NCI-H2029 treated with DMSO at 0.1 percent for 48 hours (cell line): ENCODE results near the gene CMC2.

Source experiments
- DNase-seq: peaks from one replicate; lab custom pipeline; 2025; lab: John Stamatoyannopoulos, UW

Gene CMC2

GRCh38 chr16:81003064-81003463 is 3.6 kb downstream of the CMC2 start:
- no peak for DNase-seq

GRCh38 chr16:81001330-81001729 is 5.4 kb downstream of the CMC2 start:
- DNase-seq = no peak

- no peak for DNase-seq
Observed at GRCh38 chr16:81000873-81001272, 5.8 kb downstream of the CMC2 start.

GRCh38 chr16:80997964-80998620 is 8.6 kb downstream of the CMC2 start:
- DNase-seq = no peak

- DNase-seq = no peak
Observed at GRCh38 chr16:80997139-80997798, 9.4 kb downstream of the CMC2 start.

GRCh38 chr16:80996688-80997138 is 10.0 kb downstream of the CMC2 start:
- DNase-seq = no peak

GRCh38 chr16:80994451-80994850 is 12.2 kb downstream of the CMC2 start:
- DNase-seq = no peak

GRCh38 chr16:80993834-80994233 is 12.9 kb downstream of the CMC2 start:
- DNase-seq = no peak

- DNase-seq = no peak
Observed at GRCh38 chr16:80993307-80993706, 13.4 kb downstream of the CMC2 start.

GRCh38 chr16:80992676-80993293 is 13.9 kb downstream of the CMC2 start:
- DNase-seq = no peak

GRCh38 chr16:80991792-80992430 is 14.8 kb downstream of the CMC2 start:
- no peak for DNase-seq

- DNase-seq = no peak
Observed at GRCh38 chr16:80990978-80991377, 15.7 kb downstream of the CMC2 start.

- no peak for DNase-seq
Observed at GRCh38 chr16:80990577-80990976, 16.1 kb downstream of the CMC2 start.

- no peak for DNase-seq
Observed at GRCh38 chr16:80989801-80990200, 16.9 kb downstream of the CMC2 start.

- no peak for DNase-seq
Observed at GRCh38 chr16:80988756-80989155, 17.9 kb downstream of the CMC2 start.

GRCh38 chr16:80986557-80986956 is 20.1 kb downstream of the CMC2 start:
- no peak for DNase-seq

- DNase-seq = no peak
Observed at GRCh38 chr16:80985611-80986010, 21.1 kb downstream of the CMC2 start.

- DNase-seq = no peak
Observed at GRCh38 chr16:80984124-80984892, 22.4 kb downstream of the CMC2 start.

- no peak for DNase-seq
Observed at GRCh38 chr16:80982646-80983045, 24.0 kb downstream of the CMC2 start.

GRCh38 chr16:80981103-80981502 is 25.6 kb downstream of the CMC2 start:
- DNase-seq = no peak

- DNase-seq = no peak
Observed at GRCh38 chr16:80976946-80977345, 29.7 kb downstream of the CMC2 start.
